ENCODE data around the gene DNPH1. TPM values are rescaled to one million over a fixed set of nuclear protein-coding genes. Genes with fewer than 3 reads are reported as not detected.

Gene DNPH1
- total RNA-seq, 3 donors from 2014 or later, result 42.7 to 69.0 (median 45.7) TPM

GRCh38 chr6:43262000-43262779 is 32.9 kb upstream of the DNPH1 start:
- ATAC-seq (peak; percentile 52), DNase-seq (peak in 1 of 3 donors; percentile 54)
- no peak overlapping the region for H3K4me3 ChIP-seq
- H3K36me3 ChIP-seq (ENCODE audit: low read depth), result no peaks in the 10 kb centered on the region
- TF ChIP-seq, protein P1, sequence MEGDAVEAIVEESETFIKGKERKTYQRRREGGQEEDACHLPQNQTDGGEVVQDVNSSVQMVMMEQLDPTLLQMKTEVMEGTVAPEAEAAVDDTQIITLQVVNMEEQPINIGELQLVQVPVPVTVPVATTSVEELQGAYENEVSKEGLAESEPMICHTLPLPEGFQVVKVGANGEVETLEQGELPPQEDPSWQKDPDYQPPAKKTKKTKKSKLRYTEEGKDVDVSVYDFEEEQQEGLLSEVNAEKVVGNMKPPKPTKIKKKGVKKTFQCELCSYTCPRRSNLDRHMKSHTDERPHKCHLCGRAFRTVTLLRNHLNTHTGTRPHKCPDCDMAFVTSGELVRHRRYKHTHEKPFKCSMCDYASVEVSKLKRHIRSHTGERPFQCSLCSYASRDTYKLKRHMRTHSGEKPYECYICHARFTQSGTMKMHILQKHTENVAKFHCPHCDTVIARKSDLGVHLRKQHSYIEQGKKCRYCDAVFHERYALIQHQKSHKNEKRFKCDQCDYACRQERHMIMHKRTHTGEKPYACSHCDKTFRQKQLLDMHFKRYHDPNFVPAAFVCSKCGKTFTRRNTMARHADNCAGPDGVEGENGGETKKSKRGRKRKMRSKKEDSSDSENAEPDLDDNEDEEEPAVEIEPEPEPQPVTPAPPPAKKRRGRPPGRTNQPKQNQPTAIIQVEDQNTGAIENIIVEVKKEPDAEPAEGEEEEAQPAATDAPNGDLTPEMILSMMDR (IDR thresholded peaks at IDR 0.05), result no peak
- intact Hi-C loops (cut with DNase I, micrococcal nuclease), result loop anchor here (5.0 to 10.0 kb wide), 2 partner anchors 73 to 75 kb away; no protein-coding TSS in a partner anchor
- H3K9me3 ChIP-seq, result no peaks in the 10 kb centered on the region
- peaks cover 1% of the 10 kb centered on the region for H3K4me1 ChIP-seq (ENCODE audit: low read depth)

GRCh38 chr6:43261198-43261597 is 31.9 kb upstream of the DNPH1 start:
- H3K4me1 ChIP-seq (ENCODE audit: low read depth), result no peaks in the 10 kb centered on the region
- ATAC-seq, result no peak
- H3K9me3 ChIP-seq, result no peaks in the 10 kb centered on the region
- DNase-seq, result no peak
- H3K4me3 ChIP-seq, result no peak overlapping the region
- H3K36me3 ChIP-seq (ENCODE audit: low read depth), result no peaks in the 10 kb centered on the region
- TF ChIP-seq, protein P1 (IDR thresholded peaks at IDR 0.05), result no peak
- intact Hi-C loops (cut with DNase I, micrococcal nuclease), result loop anchor here (5.0 to 10.0 kb wide), 2 partner anchors 74 to 76 kb away; no protein-coding TSS in a partner anchor

DNA sequence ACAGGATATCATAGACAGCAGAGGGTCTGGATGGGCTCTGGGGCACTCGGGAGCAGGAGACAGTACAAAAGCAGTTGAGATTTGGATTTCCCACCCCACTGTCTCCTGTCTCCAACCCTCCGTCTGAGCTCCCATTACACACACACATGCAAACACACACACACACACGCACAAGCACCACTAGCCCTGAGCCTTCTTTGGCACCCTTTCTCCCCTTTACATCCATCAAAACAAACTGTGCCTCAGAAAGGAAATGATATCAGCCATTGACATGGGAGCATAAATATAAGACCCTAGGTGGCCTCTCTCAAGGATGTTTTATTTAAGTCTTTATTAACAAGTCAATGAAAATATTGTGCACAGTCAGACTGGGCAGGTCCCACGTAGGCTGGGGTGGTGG is 31.5 kb upstream of the DNPH1 start:
- TF ChIP-seq, protein P1 (IDR thresholded peaks at IDR 0.05), result no peak
- DNase-seq (no peak), ATAC-seq (no peak)
- Histone ChIP-seq H3K36me3 (ENCODE audit: low read depth) (no peaks in the 10 kb centered on the region), H3K4me1 (ENCODE audit: low read depth) (no peaks in the 10 kb centered on the region), H3K4me3 (no peak overlapping the region), H3K9me3 (no peaks in the 10 kb centered on the region)
- intact Hi-C loops (cut with DNase I, micrococcal nuclease), result loop anchor here (5.0 to 10.0 kb wide), 2 partner anchors 74 to 77 kb away; no protein-coding TSS in a partner anchor

GRCh38 chr6:43258807-43259686 is 29.8 kb upstream of the DNPH1 start:
- Histone ChIP-seq H3K4me3 (no peak overlapping the region), H3K4me1 (ENCODE audit: low read depth) (no peaks in the 10 kb centered on the region), H3K36me3 (ENCODE audit: low read depth) (no peaks in the 10 kb centered on the region), H3K9me3 (no peaks in the 10 kb centered on the region)
- no peak for DNase-seq
- TF ChIP-seq, protein P1 (IDR thresholded peaks at IDR 0.05), result no peak
- intact Hi-C loops (cut with DNase I, micrococcal nuclease), result no loop called here
- no peak for ATAC-seq

DNA sequence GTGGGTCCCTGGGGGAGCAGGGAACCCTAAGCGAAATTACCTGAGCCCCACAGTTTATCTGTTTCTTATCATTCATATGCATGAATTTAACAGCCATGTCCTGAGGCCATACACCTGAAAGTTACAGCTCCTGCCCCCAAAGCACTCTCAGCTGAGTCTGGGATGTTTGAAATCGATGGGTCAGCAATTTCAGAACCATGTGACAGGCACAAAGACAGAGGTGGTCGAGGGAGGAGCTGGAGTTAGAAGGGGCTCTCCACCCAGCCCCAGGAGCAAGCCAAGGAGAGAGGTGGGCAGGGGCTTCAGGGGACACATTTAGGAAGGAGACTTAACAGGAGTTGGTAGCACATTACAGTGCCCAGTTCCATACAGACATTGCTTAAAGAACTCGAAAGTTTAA is 28.9 kb upstream of the DNPH1 start:
- ATAC-seq (no peak), DNase-seq (no peak)
- Histone ChIP-seq H3K4me3 (no peak overlapping the region), H3K9me3 (no peaks in the 10 kb centered on the region), H3K36me3 (ENCODE audit: low read depth) (no peaks in the 10 kb centered on the region), H3K4me1 (ENCODE audit: low read depth) (no peaks in the 10 kb centered on the region)
- intact Hi-C loops (cut with DNase I, micrococcal nuclease), result no loop called here
- TF ChIP-seq, protein P1 (IDR thresholded peaks at IDR 0.05), result no peak
